ENCODE measurements around the gene SLC5A6.

- TF ChIP-seq MAX (IDR thresholded peaks at IDR 0.05) (no peak), EP300 (IDR thresholded peaks at IDR 0.05; ENCODE audit: borderline replicate concordance) (no peak), CREB1 (IDR thresholded peaks at IDR 0.05; ENCODE audit: low read depth) (no peak), TAF1 (IDR thresholded peaks at IDR 0.05; ENCODE audit: low read depth) (no peak)
Measured at GRCh38 chr2:27261241-27261925, 49.3 kb upstream of the SLC5A6 start.

Data from Ishikawa (cell line).